Duodenal mucosa (tissue), 2 donors: ENCODE results near the gene KATNAL1.

ENCODE experiments used
- H3K27ac ChIP-seq: one replicate; pipeline ENCODE4 v1.7.0; 2013; ENCODE audit warnings: low read depth, low read length
- H3K27me3 ChIP-seq, 2 donors: one replicate each; pipeline ENCODE4 v1.7.0; 2013; ENCODE audit warnings: low read length in 2 of 2, control low read depth in 1 of 2; ENCODE audit not compliant: insufficient read depth in 2 of 2, control insufficient read depth in 1 of 2
- H3K36me3 ChIP-seq, 2 donors: one replicate each; pipeline ENCODE4 v1.7.0; 2013; ENCODE audit warnings: low read length in 2 of 2, control low read depth in 1 of 2; ENCODE audit not compliant: insufficient read depth in 2 of 2, control insufficient read depth in 1 of 2
- H3K4me1 ChIP-seq, 2 donors: one replicate each; pipeline ENCODE4 v1.7.0; 2013; ENCODE audit warnings: low read length in 2 of 2, control low read depth in 1 of 2; ENCODE audit not compliant: insufficient read depth in 2 of 2, control insufficient read depth in 1 of 2
- H3K4me3 ChIP-seq, 2 donors: one replicate each; pipeline ENCODE4 v1.7.0; 2013; ENCODE audit warnings: low read length in 2 of 2, low read depth in 1 of 2
- H3K9ac ChIP-seq, 2 donors: one replicate each; pipeline ENCODE4 v1.7.0; 2013; ENCODE audit warnings: low read length in 2 of 2, low read depth in 1 of 2
- H3K9me3 ChIP-seq, 2 donors: one replicate each; pipeline ENCODE4 v1.7.0; 2013; ENCODE audit warnings: low read length in 2 of 2, control low read depth in 1 of 2; ENCODE audit not compliant: control insufficient read depth in 1 of 2

The KATNAL1 gene

DNA sequence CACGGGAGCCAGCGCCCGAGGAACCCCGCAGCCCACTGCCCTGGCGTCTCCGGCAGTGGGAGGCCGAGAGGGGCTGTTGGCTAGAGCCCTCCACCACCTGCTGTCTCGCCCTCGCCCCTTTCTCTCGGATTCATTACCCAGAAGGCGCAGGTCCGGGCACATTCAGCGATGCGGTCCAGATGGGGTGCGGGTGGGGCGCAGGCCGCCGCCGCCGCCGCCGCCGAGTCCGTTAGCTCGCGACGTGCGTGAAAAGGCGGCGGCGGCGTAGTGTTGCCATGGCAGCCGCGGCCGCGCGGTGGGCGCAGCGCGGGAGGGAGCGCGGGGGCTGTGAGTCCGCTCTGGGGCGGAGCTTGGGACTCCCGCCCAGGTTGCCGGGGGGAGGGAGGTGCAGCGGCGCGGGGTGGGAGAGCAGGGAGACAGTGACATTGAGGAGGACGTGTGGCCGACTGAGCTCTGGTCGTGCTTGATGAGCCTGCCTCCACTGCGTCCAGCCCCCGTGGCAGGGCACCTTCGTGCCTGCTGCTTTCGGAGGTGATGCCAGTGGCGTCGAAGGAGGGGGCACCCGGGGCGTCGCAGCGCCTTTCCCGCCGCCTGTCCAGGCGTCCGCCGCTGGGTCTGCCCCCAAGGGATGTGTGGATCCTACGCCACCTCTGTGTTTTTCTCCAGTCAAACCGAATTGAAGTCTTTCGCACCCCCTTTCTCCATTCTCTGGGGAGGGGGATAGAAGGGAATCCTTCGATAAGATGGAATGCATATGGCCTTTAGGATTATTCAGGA is at the start of gene KATNAL1:
KATNAL1 (minus strand) TSS at position 358 of the 777 bp plus-strand sequence. CDS start 23,774 bp downstream, outside the sequence.
- H3K9me3 ChIP-seq: no peaks in the 10 kb centered on the region
- H3K27ac ChIP-seq: peak within 1 kb of the TSS; percentile 65
- no peaks in the 10 kb centered on the region for H3K27me3 ChIP-seq
- peak within 1 kb of the TSS; percentile 56 to 65 for H3K9ac ChIP-seq
- no peaks in the 10 kb centered on the region for H3K36me3 ChIP-seq
- H3K4me1 ChIP-seq: peaks cover 3 to 11% of the 10 kb centered on the region in 2 donors
- peak within 1 kb of the TSS; percentile 84 to 95 for H3K4me3 ChIP-seq

DNA sequence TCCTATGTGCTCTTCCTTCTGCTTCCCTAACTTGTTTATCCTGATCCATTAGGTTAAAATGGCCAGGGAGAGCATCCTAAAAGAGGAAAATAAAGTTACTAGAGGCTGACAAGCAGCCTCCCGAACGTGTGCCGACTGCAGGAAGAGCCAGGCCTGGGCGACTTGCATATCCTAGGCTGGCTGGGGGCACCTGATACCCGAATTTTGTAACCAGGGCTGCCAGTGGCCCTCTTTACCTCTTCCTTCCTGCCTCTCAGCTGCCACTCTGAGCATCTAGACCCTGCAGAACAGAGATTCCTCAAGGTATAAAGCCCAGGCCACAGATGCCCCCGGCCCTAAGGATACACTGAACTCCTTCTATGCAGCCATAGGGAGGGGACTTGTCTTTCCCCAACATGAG is 48.5 kb upstream of the KATNAL1 start:
- Histone ChIP-seq H3K27me3 (no peaks in the 10 kb centered on the region), H3K36me3 (no peaks in the 10 kb centered on the region), H3K9me3 (peaks cover 0 to 7% of the 10 kb centered on the region in 2 donors), H3K4me1 (no peaks in the 10 kb centered on the region), H3K9ac (no peak overlapping the region), H3K27ac (no peak overlapping the region), H3K4me3 (no peak overlapping the region)

DNA sequence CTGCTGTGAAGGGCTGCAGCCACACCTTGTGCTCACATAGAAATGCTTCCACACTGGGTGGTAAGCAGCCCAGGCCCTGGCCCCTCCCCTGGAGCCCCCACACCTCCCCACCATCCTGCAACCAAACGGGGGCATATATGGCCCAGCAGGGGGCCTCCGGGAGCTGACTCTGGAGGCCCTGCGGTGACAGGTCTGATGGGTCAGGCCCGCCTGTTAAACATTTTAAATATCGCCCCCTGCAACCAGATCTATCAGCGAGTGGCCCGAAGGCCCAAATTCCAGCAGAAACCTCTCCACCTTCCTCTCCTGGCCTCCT is 48.0 kb upstream of the KATNAL1 start:
- H3K36me3 ChIP-seq: no peaks in the 10 kb centered on the region
- H3K27me3 ChIP-seq: no peaks in the 10 kb centered on the region
- no peaks in the 10 kb centered on the region for H3K4me1 ChIP-seq
- H3K9me3 ChIP-seq: peaks cover 0 to 7% of the 10 kb centered on the region in 2 donors
- H3K9ac ChIP-seq: no peak overlapping the region
- H3K27ac ChIP-seq: no peak overlapping the region
- H3K4me3 ChIP-seq: no peak overlapping the region

DNA sequence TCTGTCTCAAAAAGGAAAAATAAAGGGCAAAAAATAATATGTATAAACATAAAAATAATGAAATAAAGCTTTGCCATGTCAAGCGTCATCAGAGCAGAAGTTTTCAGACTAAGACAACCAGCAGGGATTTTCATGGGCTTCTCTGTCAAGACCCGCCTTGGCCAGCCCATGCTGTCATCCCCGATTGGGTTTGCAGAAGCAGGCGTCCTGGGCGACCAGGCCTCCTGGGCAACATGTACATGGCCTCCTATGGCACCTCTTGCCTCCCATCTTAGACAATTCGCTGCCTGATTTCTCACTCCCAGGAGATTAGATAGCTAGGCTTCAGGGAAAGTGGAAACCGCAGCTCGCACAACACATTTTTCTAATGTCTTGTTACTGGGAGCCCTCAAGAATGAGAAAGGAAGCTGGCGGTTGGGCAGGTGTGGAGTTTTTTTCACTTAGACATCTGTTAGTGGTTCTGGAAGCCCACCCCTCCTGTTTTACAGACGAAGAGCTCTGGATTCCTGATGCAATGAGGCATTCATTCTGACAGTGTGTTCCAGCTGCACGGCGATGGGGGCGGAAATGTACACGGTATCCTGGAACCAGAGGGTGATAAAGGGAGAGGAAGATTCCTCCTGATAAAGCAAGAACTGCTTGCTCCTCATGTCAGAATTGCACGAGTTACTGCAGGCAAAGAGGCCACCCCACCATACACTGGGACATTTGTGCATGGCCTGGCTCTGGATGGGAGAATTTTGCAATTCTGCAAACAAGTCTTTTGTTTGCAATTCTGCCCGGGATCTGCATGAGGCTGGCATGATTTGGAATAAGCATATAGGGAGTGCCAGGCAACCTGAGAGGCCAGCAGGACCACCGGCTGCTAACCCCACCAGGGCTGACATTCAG is 47.4 kb upstream of the KATNAL1 start:
- Histone ChIP-seq H3K4me3 (no peak overlapping the region), H3K27ac (no peak overlapping the region), H3K4me1 (no peaks in the 10 kb centered on the region), H3K27me3 (no peaks in the 10 kb centered on the region), H3K36me3 (no peaks in the 10 kb centered on the region), H3K9ac (no peak overlapping the region), H3K9me3 (peaks cover 0 to 7% of the 10 kb centered on the region in 2 donors)

DNA sequence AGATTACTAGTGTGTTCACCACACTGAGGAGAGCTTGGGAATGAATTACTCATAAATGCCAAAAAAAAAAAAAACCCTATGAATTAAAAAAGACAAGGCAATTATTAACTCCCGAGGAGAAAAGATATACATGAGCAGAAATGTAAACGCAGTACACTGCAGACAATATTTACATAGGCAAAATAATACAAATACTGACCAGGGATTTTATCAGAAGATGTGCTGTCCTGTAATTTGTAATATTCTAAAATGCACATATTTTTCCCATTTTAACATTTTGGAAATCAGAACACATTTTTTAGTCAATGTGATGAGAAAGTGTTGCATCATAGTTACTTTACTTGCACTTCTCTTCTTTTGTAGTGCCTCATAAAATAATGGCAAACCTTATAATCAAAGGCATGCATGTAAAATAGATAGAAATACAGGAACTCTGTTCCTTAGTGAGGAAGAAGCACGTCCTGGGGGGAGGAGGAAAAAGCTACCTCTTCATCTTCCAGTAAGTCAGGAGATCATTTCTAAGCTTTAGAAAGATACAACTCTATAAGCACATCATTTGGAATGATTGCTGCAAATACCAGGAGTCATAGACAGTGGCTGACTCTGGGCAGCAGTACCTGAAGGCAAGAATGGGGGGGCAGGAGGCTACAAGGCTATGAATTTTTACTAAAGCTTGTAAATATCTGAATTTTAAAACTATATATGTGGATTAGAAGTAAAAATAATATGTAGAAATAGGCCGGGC is 46.3 kb upstream of the KATNAL1 start:
- H3K27ac ChIP-seq: no peak overlapping the region
- H3K9ac ChIP-seq: no peak overlapping the region
- no peak overlapping the region for H3K4me3 ChIP-seq
- no peaks in the 10 kb centered on the region for H3K27me3 ChIP-seq
- H3K9me3 ChIP-seq: peaks cover 0 to 7% of the 10 kb centered on the region in 2 donors
- H3K4me1 ChIP-seq: no peaks in the 10 kb centered on the region
- no peaks in the 10 kb centered on the region for H3K36me3 ChIP-seq

DNA sequence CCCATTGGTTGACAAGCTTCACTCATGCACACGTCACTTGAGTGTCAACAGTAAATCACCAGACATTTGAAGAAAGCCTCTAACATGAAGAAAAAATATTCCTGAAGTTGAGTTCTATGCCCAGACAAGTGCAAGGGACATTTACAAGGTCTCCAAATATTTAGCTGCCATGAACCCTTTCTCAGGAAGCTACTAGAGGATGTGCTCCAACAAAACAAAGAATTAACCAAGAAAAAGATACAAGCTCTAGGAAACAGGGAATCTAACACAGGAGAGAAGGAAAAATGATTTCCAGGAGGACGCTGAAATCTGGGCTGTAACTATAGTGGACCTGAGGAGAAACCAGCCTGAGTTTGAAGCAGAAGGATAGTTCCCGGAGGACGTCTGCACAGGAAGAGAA is 45.7 kb upstream of the KATNAL1 start:
- Histone ChIP-seq H3K27ac (no peak overlapping the region), H3K27me3 (no peaks in the 10 kb centered on the region), H3K9me3 (peaks cover 0 to 7% of the 10 kb centered on the region in 2 donors), H3K36me3 (no peaks in the 10 kb centered on the region), H3K4me3 (no peak overlapping the region), H3K9ac (no peak overlapping the region), H3K4me1 (no peaks in the 10 kb centered on the region)

DNA sequence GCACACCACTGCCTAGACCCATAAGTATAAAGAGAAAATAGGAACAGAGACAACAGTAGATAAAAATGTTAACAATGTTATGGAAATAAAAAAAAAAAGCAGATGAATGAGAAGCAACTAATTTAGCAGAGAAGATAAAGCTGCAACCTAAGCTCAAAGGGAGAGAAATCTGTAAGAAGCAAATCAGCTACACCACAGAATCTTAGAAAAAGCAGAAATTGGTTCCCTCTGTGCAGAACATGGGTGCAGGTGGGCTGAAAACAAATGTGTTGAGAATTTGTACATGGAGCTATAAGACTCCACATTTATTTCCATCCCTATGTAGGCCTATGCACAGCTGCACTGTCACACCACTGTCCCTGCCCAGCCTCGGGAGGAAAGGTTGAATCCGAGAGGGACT is 44.8 kb upstream of the KATNAL1 start:
- H3K4me1 ChIP-seq: no peaks in the 10 kb centered on the region
- H3K9me3 ChIP-seq: peaks cover 0 to 7% of the 10 kb centered on the region in 2 donors
- no peak overlapping the region for H3K9ac ChIP-seq
- H3K27ac ChIP-seq: no peak overlapping the region
- no peaks in the 10 kb centered on the region for H3K36me3 ChIP-seq
- H3K4me3 ChIP-seq: no peak overlapping the region
- no peaks in the 10 kb centered on the region for H3K27me3 ChIP-seq

DNA sequence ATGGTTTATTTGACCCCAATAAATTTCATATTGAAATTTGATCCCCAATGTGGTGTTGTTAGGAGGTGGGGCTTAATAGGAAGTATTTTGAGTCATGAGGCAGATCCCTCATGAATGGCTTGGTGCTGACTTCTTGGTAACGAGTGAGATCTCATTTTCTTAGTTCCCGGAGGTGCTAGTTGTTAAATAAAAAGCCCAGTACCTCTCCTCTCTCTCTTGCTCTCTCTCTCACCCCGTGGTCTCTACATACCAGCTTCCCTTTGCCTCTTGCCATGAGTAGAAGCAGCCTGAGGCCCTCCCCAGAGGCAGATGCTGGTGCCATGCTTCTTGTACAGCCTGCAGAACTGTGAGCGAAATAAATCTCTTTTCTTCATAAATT is 39.4 kb upstream of the KATNAL1 start:
- no peak overlapping the region for H3K27ac ChIP-seq
- H3K27me3 ChIP-seq: no peaks in the 10 kb centered on the region
- H3K4me1 ChIP-seq: peaks cover 5 to 6% of the 10 kb centered on the region in 2 donors
- no peaks in the 10 kb centered on the region for H3K36me3 ChIP-seq
- no peak overlapping the region for H3K4me3 ChIP-seq
- H3K9me3 ChIP-seq: no peaks in the 10 kb centered on the region
- no peak overlapping the region for H3K9ac ChIP-seq

DNA sequence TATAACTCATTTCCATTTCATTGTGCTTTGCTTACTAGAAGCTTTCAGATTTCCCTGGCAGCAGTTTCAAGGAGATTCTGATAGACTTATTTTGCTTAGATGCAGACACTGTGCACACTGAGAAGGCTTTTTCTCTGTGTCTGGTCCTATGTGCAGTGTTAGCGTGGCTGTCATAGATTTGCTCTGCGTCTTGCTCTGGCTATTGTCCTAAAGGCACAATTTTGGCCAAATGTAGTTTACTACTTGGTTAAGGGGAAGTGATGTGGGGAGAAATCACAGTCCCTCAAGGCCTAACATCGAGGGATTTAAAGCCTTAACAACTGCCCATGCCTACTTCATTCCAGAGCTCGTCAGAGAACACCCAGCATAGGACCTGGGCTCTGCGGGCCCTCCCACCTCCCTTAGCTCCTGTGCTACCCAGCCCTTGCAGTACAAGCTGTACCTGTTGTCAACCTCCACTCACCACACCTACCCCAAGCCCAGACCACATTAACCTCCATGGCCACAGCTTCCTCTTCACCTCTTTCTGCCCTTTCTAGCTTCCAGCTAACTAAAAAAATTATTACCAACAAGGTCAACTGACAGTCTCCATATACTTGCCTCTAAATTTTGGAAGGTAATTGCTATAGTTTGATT is 38.9 kb upstream of the KATNAL1 start:
- Histone ChIP-seq H3K9me3 (no peaks in the 10 kb centered on the region), H3K36me3 (no peaks in the 10 kb centered on the region), H3K27me3 (no peaks in the 10 kb centered on the region), H3K4me3 (no peak overlapping the region), H3K4me1 (peaks cover 5 to 6% of the 10 kb centered on the region in 2 donors), H3K9ac (no peak overlapping the region), H3K27ac (no peak overlapping the region)
